Smooth muscle cell (in vitro differentiated cells): Measurements from ENCODE around the gene RBBP8NL. TPM values are rescaled to one million over a fixed set of nuclear protein-coding genes. Genes with fewer than 3 reads are reported as not detected.

Experiments
- DNase-seq: peaks from one replicate; lab custom pipeline; 2025; ENCODE audit not compliant: unreplicated experiment; lab: John Stamatoyannopoulos, UW
- H2AFZ ChIP-seq: fragments of 200-600 bp; sonication (generic); 2 replicates; pipeline ENCODE4 v1.6.0; 2016; ENCODE audit warnings: antibody characterized with exemption, low read depth, mild to moderate bottlenecking
- H3F3A ChIP-seq: fragments of 200-600 bp; sonication (generic); 2 replicates; pipeline ENCODE4 v1.6.0; 2017; ENCODE audit warnings: antibody characterized with exemption, low read depth
- H3K27ac ChIP-seq: fragments of 200-600 bp; sonication (generic); 2 replicates; pipeline ENCODE4 v1.5.1; 2016; ENCODE audit warnings: low read depth, mild to moderate bottlenecking
- H3K27me3 ChIP-seq: fragments of 200-600 bp; sonication (generic); 2 replicates; pipeline ENCODE4 v1.6.1; 2016; ENCODE audit warnings: low read depth, mild to moderate bottlenecking
- H3K36me3 ChIP-seq: fragments of 200-600 bp; sonication (generic); 2 replicates; pipeline ENCODE4 v1.5.1; 2016; ENCODE audit warnings: low read depth
- H3K4me1 ChIP-seq: fragments of 200-600 bp; sonication (generic); 2 replicates; pipeline ENCODE4 v1.5.1; 2016; ENCODE audit warnings: low read depth
- H3K4me2 ChIP-seq: fragments of 200-600 bp; sonication (generic); 2 replicates; pipeline ENCODE4 v1.6.0; 2016; ENCODE audit warnings: mild to moderate bottlenecking
- H3K4me3 ChIP-seq: fragments of 200-600 bp; sonication (generic); 2 replicates; pipeline ENCODE4 v1.5.1; 2016; ENCODE audit warnings: mild to moderate bottlenecking
- H3K79me2 ChIP-seq: fragments of 200-600 bp; sonication (generic); 2 replicates; pipeline ENCODE4 v1.6.0; 2016; ENCODE audit warnings: low read depth, mild to moderate bottlenecking
- H3K9ac ChIP-seq: fragments of 200-600 bp; sonication (generic); 2 replicates; pipeline ENCODE4 v1.6.0; 2016; ENCODE audit warnings: low read depth
- H3K9me3 ChIP-seq: fragments of 200-600 bp; sonication (generic); replicated peaks from 2 replicates; pipeline ENCODE4 v1.5.1; 2016; ENCODE audit warnings: low read depth
- H4K20me1 ChIP-seq: fragments of 200-600 bp; sonication (generic); 2 replicates; pipeline ENCODE4 v1.6.0; 2016; ENCODE audit warnings: low read depth
- WGBS: methylation state at CpG from one replicate; pipeline ENCODE4 v1.1.7; 2016; ENCODE audit warnings: low lambda C conversion rate; 5-methylcytosine and 5-hydroxymethylcytosine counted together
- polyA plus RNA-seq: library from polyadenylated mRNA; unstranded; fragments of >200 nt; fragmentation: Nextera tagmentation; extraction: Ambion mirVana; gene quantifications from 2 replicates; pipeline ENCODE4 v1.2.1, GENCODE V29; 2016
- total RNA-seq: library from RNA; depleted of rRNA; stranded (reverse); fragments of >200 nt; gene quantifications from 2 replicates; pipeline ENCODE4 v1.2.3, GENCODE V29; 2014
- TF ChIP-seq, protein P1 (sequence below): fragments of 200-600 bp; sonication (generic); IDR thresholded peaks from 2 replicates; pipeline ENCODE4 v1.5.1; 2017; ENCODE audit warnings: borderline replicate concordance, mild to moderate bottlenecking, antibody characterized with exemption; ENCODE audit not compliant: insufficient read depth, poor library complexity, severe bottlenecking

RBBP8NL gene
- total and polyA plus RNA-seq, 2 experiments from 2014 or later = 0.40 TPM; not detected in 1

DNA sequence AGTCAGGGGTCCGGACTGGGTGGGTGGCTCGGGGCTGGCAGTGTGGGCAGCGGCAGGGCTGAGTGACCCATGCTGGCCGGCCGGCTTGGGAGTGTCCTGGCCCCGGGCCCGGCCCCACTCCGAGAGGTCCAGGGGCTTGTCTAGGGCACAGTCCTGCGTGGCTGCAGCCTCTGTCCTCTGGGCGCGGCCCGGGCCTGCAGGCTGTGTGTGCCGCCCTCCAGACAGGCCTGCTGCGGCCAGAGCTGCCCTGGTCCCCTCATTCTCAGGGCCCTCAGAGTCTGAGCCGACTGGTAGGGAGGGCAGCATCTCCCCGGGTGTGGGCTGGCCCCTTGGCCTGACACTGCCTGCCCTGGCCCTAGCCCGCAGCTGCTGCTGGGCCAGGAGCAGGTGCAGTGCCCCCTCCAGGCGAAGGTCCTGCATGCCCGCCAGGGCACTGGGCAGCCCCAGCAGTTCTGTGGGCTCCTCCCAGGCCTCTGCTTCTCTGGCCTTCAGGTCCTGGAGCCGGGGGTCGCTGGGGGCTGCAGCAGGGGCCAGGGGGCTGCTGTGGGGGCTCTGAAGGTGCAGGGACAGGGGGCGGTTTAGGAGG is 13.3 kb downstream of the RBBP8NL start:
- H3K27me3 ChIP-seq = no peaks in the 10 kb centered on the region
- H3K9me3 ChIP-seq = no peaks in the 10 kb centered on the region
- no peak overlapping the region for H3K27ac ChIP-seq
- TF ChIP-seq, protein P1, sequence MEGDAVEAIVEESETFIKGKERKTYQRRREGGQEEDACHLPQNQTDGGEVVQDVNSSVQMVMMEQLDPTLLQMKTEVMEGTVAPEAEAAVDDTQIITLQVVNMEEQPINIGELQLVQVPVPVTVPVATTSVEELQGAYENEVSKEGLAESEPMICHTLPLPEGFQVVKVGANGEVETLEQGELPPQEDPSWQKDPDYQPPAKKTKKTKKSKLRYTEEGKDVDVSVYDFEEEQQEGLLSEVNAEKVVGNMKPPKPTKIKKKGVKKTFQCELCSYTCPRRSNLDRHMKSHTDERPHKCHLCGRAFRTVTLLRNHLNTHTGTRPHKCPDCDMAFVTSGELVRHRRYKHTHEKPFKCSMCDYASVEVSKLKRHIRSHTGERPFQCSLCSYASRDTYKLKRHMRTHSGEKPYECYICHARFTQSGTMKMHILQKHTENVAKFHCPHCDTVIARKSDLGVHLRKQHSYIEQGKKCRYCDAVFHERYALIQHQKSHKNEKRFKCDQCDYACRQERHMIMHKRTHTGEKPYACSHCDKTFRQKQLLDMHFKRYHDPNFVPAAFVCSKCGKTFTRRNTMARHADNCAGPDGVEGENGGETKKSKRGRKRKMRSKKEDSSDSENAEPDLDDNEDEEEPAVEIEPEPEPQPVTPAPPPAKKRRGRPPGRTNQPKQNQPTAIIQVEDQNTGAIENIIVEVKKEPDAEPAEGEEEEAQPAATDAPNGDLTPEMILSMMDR = no peak
- no peak for DNase-seq
- no peak overlapping the region for H3K4me3 ChIP-seq
- no peak overlapping the region for H2AFZ ChIP-seq
- WGBS = 85% methylated on average over 20 of the region's 22 CpGs
- no peaks in the 10 kb centered on the region for H3K79me2 ChIP-seq
- no peaks in the 10 kb centered on the region for H3K36me3 ChIP-seq
- no peaks in the 10 kb centered on the region for H4K20me1 ChIP-seq
- H3K9ac ChIP-seq = no peak overlapping the region
- H3K4me1 ChIP-seq = peaks cover 3% of the 10 kb centered on the region
- H3F3A ChIP-seq = no peaks in the 10 kb centered on the region
- H3K4me2 ChIP-seq = no peak overlapping the region

DNA sequence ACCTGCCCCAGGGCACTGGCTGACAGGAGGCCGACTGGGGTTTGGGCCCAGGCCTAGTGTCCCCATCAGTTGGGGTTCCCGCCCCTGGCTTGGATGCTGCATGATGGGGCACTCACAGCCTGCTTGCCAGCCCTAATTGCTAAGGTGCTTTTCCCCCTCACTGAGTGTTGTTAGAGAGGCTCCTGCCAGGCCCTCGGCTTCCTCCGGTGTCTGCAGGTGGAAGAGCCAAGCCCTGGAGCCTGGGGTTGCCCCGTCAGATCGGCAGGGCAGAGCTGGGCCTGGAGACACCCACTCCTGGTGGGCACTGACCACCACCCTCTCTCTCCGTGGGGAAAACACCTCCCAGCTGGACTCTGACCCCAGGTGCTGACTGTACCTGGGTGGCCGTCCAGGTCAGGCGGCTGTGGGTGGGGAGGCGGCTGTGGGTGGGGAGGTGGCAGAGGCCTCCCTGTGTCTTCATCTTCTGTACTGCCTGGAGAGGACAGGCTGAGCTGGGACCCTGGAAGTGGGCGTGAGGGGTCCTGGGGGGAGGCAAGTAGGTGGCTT is 14.2 kb downstream of the RBBP8NL start:
- no peaks in the 10 kb centered on the region for H3K79me2 ChIP-seq
- no peak overlapping the region for H3K4me3 ChIP-seq
- H2AFZ ChIP-seq = no peak overlapping the region
- no peaks in the 10 kb centered on the region for H3F3A ChIP-seq
- WGBS = 93% methylated on average over 11 of the region's 11 CpGs
- H3K27ac ChIP-seq = no peak overlapping the region
- H3K9me3 ChIP-seq = no peaks in the 10 kb centered on the region
- no peaks in the 10 kb centered on the region for H3K27me3 ChIP-seq
- TF ChIP-seq, protein P1 = no peak
- no peak for DNase-seq
- peaks cover 3% of the 10 kb centered on the region for H3K4me1 ChIP-seq
- no peaks in the 10 kb centered on the region for H4K20me1 ChIP-seq
- no peak overlapping the region for H3K9ac ChIP-seq
- H3K4me2 ChIP-seq = no peak overlapping the region
- no peaks in the 10 kb centered on the region for H3K36me3 ChIP-seq

DNA sequence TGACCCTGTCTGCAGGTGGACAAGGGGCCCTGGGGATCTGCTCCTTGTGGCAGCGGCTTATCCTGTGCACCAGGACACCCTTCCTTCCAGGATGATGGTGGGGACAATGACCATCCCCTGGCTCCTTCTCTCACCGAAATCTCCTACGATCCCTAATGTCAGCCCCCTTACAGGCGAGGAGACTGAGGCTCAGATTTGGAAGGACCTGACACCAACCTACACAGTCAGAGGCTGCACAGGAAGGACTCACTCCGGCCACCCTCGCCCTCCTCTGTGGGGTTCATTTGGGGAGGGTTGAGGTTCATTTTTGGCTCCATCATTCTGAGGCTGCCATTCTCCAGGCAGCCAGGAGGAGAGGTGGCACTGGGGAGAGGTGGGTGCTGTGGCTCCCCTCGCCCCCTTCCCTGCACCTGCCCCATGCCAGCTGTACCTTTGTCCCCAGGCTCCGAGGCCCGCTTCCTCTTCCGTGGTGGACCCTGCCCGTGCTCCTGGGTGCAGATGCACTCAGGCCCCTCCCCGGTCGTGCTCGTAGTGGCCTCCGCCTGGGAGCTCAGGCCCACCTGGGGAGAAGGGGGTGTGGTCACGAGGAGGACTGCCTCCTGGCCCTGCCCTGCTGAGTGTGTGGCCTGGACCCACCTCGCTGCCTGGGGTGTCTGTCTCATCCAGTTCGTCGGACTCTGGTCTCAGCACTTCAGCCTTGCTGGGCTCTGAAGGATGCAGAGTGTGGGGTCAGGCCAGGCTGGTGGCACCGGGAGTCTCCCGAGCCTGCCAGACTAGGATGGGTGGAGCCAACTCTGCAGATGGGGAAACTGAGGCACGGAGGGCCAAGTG is 14.9 kb downstream of the RBBP8NL start:
- Histone ChIP-seq H3F3A (no peaks in the 10 kb centered on the region), H3K27me3 (no peaks in the 10 kb centered on the region), H3K27ac (no peak overlapping the region), H3K4me2 (no peak overlapping the region), H3K4me1 (peaks cover 3% of the 10 kb centered on the region), H2AFZ (no peak overlapping the region), H3K36me3 (no peaks in the 10 kb centered on the region), H4K20me1 (no peaks in the 10 kb centered on the region), H3K79me2 (no peaks in the 10 kb centered on the region), H3K9ac (no peak overlapping the region), H3K4me3 (no peak overlapping the region), H3K9me3 (no peaks in the 10 kb centered on the region)
- DNase-seq = no peak
- TF ChIP-seq, protein P1 = no peak
- WGBS = 90% methylated on average over 22 of the region's 22 CpGs
